ENCODE results near the gene MRNIP. TPM values are rescaled to one million over a fixed set of nuclear protein-coding genes. Genes with fewer than 3 reads are reported as not detected.

The MRNIP gene
- total RNA-seq, 1 experiment from 2014 or later, result 31.1 TPM

GRCh38 chr5:179887802-179888201 lies 29.2 kb upstream of the MRNIP start:
- H3K27me3 Mint-ChIP-seq (ENCODE audit: low read depth), result peaks cover 2% of the 10 kb centered on the region
- no peak overlapping the region for H2AK5ac ChIP-seq (ENCODE audit: insufficient read length, low read length)
- H3K18ac ChIP-seq (ENCODE audit: insufficient read length, low read depth, low read length), result no peak overlapping the region
- no peak overlapping the region for H2BK20ac ChIP-seq (ENCODE audit: low read depth, low read length, poor library complexity, severe bottlenecking)
- no CpG with 5 or more reads among the region's 6 CpGs for WGBS (ENCODE audit: extremely low coverage, insufficient read length, low lambda C conversion rate)
- H3K9me3 Mint-ChIP-seq, result peaks cover 18 to 22% of the 10 kb centered on the region in 2 experiments
- no peaks in the 10 kb centered on the region for H3K4me1 Mint-ChIP-seq
- peaks cover 50 to 82% (median 78%) of the 10 kb centered on the region in 3 experiments for H3K36me3 Mint-ChIP-seq (ENCODE audit: insufficient read depth in 1 of 3, low read depth in 3 of 3)
- no peak overlapping the region for H3K23ac ChIP-seq (ENCODE audit: insufficient read length, low read depth, low read length)
- no peaks in the 10 kb centered on the region for H4K20me1 ChIP-seq (ENCODE audit: control insufficient read depth, insufficient read depth, insufficient read length)
- no peaks in the 10 kb centered on the region for H3K23me2 ChIP-seq (ENCODE audit: insufficient read length, low read depth, low read length, poor library complexity, severe bottlenecking)
- TF ChIP-seq, protein P1, sequence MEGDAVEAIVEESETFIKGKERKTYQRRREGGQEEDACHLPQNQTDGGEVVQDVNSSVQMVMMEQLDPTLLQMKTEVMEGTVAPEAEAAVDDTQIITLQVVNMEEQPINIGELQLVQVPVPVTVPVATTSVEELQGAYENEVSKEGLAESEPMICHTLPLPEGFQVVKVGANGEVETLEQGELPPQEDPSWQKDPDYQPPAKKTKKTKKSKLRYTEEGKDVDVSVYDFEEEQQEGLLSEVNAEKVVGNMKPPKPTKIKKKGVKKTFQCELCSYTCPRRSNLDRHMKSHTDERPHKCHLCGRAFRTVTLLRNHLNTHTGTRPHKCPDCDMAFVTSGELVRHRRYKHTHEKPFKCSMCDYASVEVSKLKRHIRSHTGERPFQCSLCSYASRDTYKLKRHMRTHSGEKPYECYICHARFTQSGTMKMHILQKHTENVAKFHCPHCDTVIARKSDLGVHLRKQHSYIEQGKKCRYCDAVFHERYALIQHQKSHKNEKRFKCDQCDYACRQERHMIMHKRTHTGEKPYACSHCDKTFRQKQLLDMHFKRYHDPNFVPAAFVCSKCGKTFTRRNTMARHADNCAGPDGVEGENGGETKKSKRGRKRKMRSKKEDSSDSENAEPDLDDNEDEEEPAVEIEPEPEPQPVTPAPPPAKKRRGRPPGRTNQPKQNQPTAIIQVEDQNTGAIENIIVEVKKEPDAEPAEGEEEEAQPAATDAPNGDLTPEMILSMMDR (conservative IDR thresholded peaks at IDR 0.05), result no peak
- H3K4ac ChIP-seq (ENCODE audit: low read depth, low read length), result no peak overlapping the region
- no peak overlapping the region for H3K27ac Mint-ChIP-seq
- H3K9me3 ChIP-seq (ENCODE audit: control insufficient read depth, low read depth, low read length), result peaks cover 11% of the 10 kb centered on the region
- H2AFZ ChIP-seq (ENCODE audit: low read length), result no peak overlapping the region
- H3K4me2 ChIP-seq (ENCODE audit: insufficient read depth, insufficient read length, low read length), result no peak overlapping the region
- H2BK5ac ChIP-seq (ENCODE audit: insufficient read length, low read length), result no peak overlapping the region
- no peaks in the 10 kb centered on the region for H3K79me2 ChIP-seq (ENCODE audit: insufficient read depth, low read length)
- no peak overlapping the region for H2BK12ac ChIP-seq (ENCODE audit: insufficient read length, low read depth, low read length)
- no peak overlapping the region for H3K27ac ChIP-seq (ENCODE audit: insufficient read length, low read depth, low read length)
- no peaks in the 10 kb centered on the region for H3K79me1 ChIP-seq (ENCODE audit: insufficient read depth, low read depth, low read length, poor library complexity, severe bottlenecking)
- H3K9ac ChIP-seq (ENCODE audit: extremely low read depth, insufficient read length, low read length), result no peak overlapping the region
- DNase-seq, result no peak
- H2BK15ac ChIP-seq (ENCODE audit: low read depth, low read length), result no peak overlapping the region
- H3K14ac ChIP-seq (ENCODE audit: insufficient read depth, low read length), result no peak overlapping the region
- H3K4me1 ChIP-seq (ENCODE audit: insufficient read depth, low read length), result no peaks in the 10 kb centered on the region
- no peak overlapping the region for H4K91ac ChIP-seq (ENCODE audit: insufficient read length, low read depth, low read length)
- H3K4me3 Mint-ChIP-seq, result no peak overlapping the region
- no peaks in the 10 kb centered on the region for H3K27me3 ChIP-seq (ENCODE audit: insufficient read depth, low read length)
- no peak overlapping the region for H4K5ac ChIP-seq (ENCODE audit: insufficient read length, low read depth, low read length)
- H4K8ac ChIP-seq (replicated peaks; ENCODE audit: insufficient read length, low read depth, low read length), result no peak overlapping the region
- H3K56ac ChIP-seq (ENCODE audit: insufficient read length, low read depth, low read length), result no peak overlapping the region
- H2BK120ac ChIP-seq (ENCODE audit: low read depth, low read length, poor library complexity, severe bottlenecking), result no peak overlapping the region
- H3T11ph ChIP-seq (ENCODE audit: low read length), result no peak overlapping the region

Measured in H9 (cell line).